HepG2 (cell line): Measurements from ENCODE around the gene AP5B1.

ENCODE experiments used
- POLR2A ChIP-seq, 2 experiments: IDR thresholded peaks; 2 replicates each; pipeline ENCODE4 v1.6.1; 2011; ENCODE audit warnings: low read depth in 2 of 2, low read length in 2 of 2, mild to moderate bottlenecking in 1 of 2, moderate library complexity in 1 of 2; ENCODE audit not compliant: insufficient read depth in 1 of 2
- TBX3 ChIP-seq: fragments of 450-650 bp; IDR thresholded peaks from 2 replicates; pipeline ENCODE4 v1.6.1; 2017; ENCODE audit warnings: antibody characterized with exemption, mild to moderate bottlenecking, inconsistent platforms, borderline replicate concordance
- ZNF776 ChIP-seq: sonication (generic); formaldehyde crosslinking; IDR thresholded peaks from 2 replicates; pipeline ENCODE4 v1.4.0; 2020; ENCODE audit warnings: mild to moderate bottlenecking, missing genetic modification reagents
- ZNF839 ChIP-seq: sonication (generic); formaldehyde crosslinking; IDR thresholded peaks from 2 replicates; pipeline ENCODE4 v1.4.0; 2020; ENCODE audit warnings: missing genetic modification reagents, mild to moderate bottlenecking, borderline replicate concordance
- TF ChIP-seq, protein P1 (sequence below): sonication (generic); formaldehyde crosslinking; IDR thresholded peaks from 2 replicates; pipeline ENCODE4 v1.5.0; 2020; ENCODE audit warnings: mild to moderate bottlenecking, missing genetic modification reagents, borderline replicate concordance
- TF ChIP-seq, protein P2 (sequence below): IDR thresholded peaks from 2 replicates; pipeline ENCODE4 v1.6.1; 2018; ENCODE audit warnings: missing genetic modification reagents, mild to moderate bottlenecking, missing compliant biosample characterization

DNA sequence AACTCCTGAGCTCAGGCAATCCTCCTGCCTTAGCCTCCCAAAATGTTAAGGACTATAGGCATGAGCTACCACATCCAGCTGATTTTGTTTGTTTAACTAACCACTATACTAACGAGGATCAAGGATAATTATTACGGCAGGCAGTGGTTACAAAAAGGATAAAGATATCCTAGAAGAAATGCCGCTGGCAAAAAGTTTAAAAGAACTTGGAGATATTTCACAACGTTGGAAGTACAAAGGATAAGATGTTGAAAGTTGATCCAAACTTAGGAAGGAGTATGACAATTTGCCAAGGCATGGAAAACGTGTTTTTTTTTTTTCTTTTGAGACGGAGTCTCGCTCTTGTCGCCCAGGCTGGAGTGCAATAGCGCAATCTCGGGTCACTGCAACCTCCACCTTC is 13.4 kb downstream of the AP5B1 start:
- TF ChIP-seq, protein P1, sequence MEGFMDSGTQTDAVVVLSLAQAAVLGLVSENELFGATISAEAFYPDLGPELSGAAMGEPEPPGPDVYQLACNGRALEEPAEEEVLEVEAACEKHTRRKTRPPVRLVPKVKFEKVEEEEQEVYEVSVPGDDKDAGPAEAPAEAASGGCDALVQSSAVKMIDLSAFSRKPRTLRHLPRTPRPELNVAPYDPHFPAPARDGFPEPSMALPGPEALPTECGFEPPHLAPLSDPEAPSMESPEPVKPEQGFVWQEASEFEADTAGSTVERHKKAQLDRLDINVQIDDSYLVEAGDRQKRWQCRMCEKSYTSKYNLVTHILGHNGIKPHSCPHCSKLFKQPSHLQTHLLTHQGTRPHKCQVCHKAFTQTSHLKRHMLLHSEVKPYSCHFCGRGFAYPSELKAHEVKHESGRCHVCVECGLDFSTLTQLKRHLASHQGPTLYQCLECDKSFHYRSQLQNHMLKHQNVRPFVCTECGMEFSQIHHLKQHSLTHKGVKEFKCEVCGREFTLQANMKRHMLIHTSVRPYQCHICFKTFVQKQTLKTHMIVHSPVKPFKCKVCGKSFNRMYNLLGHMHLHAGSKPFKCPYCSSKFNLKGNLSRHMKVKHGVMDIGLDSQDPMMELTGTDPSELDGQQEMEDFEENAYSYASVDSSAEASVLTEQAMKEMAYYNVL (CRISPR knock-in tag) = no peak
- TF ChIP-seq, protein P2, sequence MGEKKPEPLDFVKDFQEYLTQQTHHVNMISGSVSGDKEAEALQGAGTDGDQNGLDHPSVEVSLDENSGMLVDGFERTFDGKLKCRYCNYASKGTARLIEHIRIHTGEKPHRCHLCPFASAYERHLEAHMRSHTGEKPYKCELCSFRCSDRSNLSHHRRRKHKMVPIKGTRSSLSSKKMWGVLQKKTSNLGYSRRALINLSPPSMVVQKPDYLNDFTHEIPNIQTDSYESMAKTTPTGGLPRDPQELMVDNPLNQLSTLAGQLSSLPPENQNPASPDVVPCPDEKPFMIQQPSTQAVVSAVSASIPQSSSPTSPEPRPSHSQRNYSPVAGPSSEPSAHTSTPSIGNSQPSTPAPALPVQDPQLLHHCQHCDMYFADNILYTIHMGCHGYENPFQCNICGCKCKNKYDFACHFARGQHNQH = no peak
- no peak for TF ChIP-seq ZNF839 (CRISPR knock-in tag)
- no peak for TF ChIP-seq TBX3
- no peak for TF ChIP-seq POLR2A (IDR thresholded peaks at IDR 0.05; ENCODE audit: insufficient read depth in 1 of 2, low read depth in 2 of 2, low read length in 2 of 2)
- TF ChIP-seq ZNF776 (CRISPR knock-in tag) = no peak
